HG02588 (cell line): ENCODE measurements around the gene AHI1.

Experiments used
- ATAC-seq: cut with Tn5 transposase; IDR thresholded peaks from one replicate; pipeline ENCODE4 v1.9.1; 2021; ENCODE audit warnings: mild to moderate bottlenecking, moderate library complexity; ENCODE audit not compliant: unreplicated experiment

The AHI1 gene

GRCh38 chr6:135304883-135305282 lies 192.7 kb downstream of the AHI1 start:
- ATAC-seq = no peak

- no peak for ATAC-seq
These were observed 196.2 kb downstream of the AHI1 start for GRCh38 chr6:135301304-135301703.

- no peak for ATAC-seq
These were observed 197.0 kb downstream of the AHI1 start for GRCh38 chr6:135300576-135300975.

- ATAC-seq = no peak
These were observed 198.3 kb downstream of the AHI1 start for GRCh38 chr6:135299256-135299655.

GRCh38 chr6:135298455-135298854 lies 199.1 kb downstream of the AHI1 start:
- no peak for ATAC-seq

GRCh38 chr6:135296715-135297114 lies 200.8 kb downstream of the AHI1 start:
- ATAC-seq = no peak

GRCh38 chr6:135295085-135295484 lies 202.5 kb downstream of the AHI1 start:
- ATAC-seq = no peak

GRCh38 chr6:135291288-135292076 lies 206.1 kb downstream of the AHI1 start:
- ATAC-seq = no peak

- ATAC-seq = no peak
These were observed 207.7 kb downstream of the AHI1 start for GRCh38 chr6:135289816-135290215.

- no peak for ATAC-seq
These were observed 210.5 kb downstream of the AHI1 start for GRCh38 chr6:135286962-135287538.

GRCh38 chr6:135285165-135285564 lies 212.4 kb downstream of the AHI1 start:
- no peak for ATAC-seq

- no peak for ATAC-seq
These were observed 213.6 kb downstream of the AHI1 start for GRCh38 chr6:135283926-135284325.

GRCh38 chr6:135282395-135282794 lies 215.1 kb downstream of the AHI1 start:
- no peak for ATAC-seq

GRCh38 chr6:135281964-135282363 lies 215.6 kb downstream of the AHI1 start:
- ATAC-seq = no peak

- no peak for ATAC-seq
These were observed 216.3 kb downstream of the AHI1 start for GRCh38 chr6:135281227-135281626.

GRCh38 chr6:135280375-135281136 lies 217.0 kb downstream of the AHI1 start:
- no peak for ATAC-seq

GRCh38 chr6:135277422-135277821 lies 220.1 kb downstream of the AHI1 start:
- no peak for ATAC-seq

GRCh38 chr6:135274561-135275293 lies 222.8 kb downstream of the AHI1 start:
- peak; percentile 89 for ATAC-seq

- ATAC-seq = no peak
These were observed 225.9 kb downstream of the AHI1 start for GRCh38 chr6:135271626-135272025.

GRCh38 chr6:135270676-135271536 lies 226.6 kb downstream of the AHI1 start:
- ATAC-seq = no peak
